ENCODE measurements around the gene CABP7. TPM values are rescaled to one million over a fixed set of nuclear protein-coding genes. Genes with fewer than 3 reads are reported as not detected.

Gene CABP7
- total and polyA plus RNA-seq, 2 donors (not counting 3 experiments of a cell fraction or from before 2014, with no cell fraction given): not detected

DNA sequence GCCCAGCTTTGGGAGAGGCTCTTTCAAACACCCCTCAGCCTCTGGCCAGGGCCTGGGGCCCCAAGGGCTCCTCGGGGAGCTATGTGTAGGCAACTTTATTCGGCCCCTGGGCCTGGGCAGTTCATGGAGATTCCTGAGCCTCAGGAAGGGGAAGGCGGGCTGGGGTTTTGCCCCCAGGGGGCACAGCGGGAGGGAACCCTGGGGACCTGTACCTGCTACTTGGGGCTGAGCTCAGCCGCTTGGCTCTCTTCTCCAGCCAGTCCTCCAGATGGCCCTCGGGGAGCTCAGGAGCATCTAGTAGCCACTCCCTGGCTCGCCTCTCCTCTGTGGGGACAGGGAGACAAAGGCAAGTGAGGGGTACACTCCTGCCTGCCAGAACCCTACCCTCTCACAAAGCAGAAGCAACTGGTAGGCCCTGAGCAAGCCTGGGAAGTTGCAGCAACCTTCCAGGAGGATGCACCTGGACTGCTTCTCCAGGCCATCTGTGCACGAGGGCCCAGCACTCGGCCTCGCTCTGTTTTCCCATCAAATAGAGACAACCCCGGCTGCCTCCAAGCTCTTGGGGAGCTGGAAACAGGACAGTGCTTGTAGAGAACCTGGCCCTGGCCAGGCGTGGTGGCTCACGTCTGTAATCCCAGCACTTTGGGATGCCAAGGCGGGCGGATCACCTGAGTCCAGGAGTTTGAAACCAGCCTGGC, 18.5 kb downstream of the CABP7 start:
- TF ChIP-seq FOS (IDR thresholded peaks at IDR 0.05; ENCODE audit: borderline replicate concordance, insufficient read depth, low read length) (no peak), POLR2AphosphoS5 (IDR thresholded peaks at IDR 0.05; ENCODE audit: insufficient read depth, low read depth, low read length) (no peak), EZH2 (IDR thresholded peaks at IDR 0.05; ENCODE audit: borderline replicate concordance, low read depth, low read length, severe bottlenecking) (no peak), GATA2 (IDR thresholded peaks at IDR 0.05; ENCODE audit: insufficient read depth, insufficient read length, low read depth, low read length) (no peak), MYC (IDR thresholded peaks at IDR 0.05; ENCODE audit: low read depth, low read length) (no peak), JUN (IDR thresholded peaks at IDR 0.05; ENCODE audit: borderline replicate concordance, insufficient read depth, insufficient read length, low read depth) (no peak), POLR2A (IDR thresholded peaks at IDR 0.05; ENCODE audit: low read depth, low read length) (no peak)
- TF ChIP-seq, protein P1, sequence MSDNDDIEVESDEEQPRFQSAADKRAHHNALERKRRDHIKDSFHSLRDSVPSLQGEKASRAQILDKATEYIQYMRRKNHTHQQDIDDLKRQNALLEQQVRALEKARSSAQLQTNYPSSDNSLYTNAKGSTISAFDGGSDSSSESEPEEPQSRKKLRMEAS (IDR thresholded peaks at IDR 0.05; ENCODE audit: insufficient read depth, insufficient read length): no peak
- TF ChIP-seq, protein P2, sequence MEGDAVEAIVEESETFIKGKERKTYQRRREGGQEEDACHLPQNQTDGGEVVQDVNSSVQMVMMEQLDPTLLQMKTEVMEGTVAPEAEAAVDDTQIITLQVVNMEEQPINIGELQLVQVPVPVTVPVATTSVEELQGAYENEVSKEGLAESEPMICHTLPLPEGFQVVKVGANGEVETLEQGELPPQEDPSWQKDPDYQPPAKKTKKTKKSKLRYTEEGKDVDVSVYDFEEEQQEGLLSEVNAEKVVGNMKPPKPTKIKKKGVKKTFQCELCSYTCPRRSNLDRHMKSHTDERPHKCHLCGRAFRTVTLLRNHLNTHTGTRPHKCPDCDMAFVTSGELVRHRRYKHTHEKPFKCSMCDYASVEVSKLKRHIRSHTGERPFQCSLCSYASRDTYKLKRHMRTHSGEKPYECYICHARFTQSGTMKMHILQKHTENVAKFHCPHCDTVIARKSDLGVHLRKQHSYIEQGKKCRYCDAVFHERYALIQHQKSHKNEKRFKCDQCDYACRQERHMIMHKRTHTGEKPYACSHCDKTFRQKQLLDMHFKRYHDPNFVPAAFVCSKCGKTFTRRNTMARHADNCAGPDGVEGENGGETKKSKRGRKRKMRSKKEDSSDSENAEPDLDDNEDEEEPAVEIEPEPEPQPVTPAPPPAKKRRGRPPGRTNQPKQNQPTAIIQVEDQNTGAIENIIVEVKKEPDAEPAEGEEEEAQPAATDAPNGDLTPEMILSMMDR (IDR thresholded peaks at IDR 0.05; ENCODE audit: extremely low read depth in 1 of 2, insufficient read depth in 1 of 2, low read depth in 1 of 2, low read length in 2 of 2): no peak
- no peaks in the 10 kb centered on the region for H3K27me3 ChIP-seq (ENCODE audit: control insufficient read depth in 2 of 2, insufficient read depth in 2 of 2, low read length in 2 of 2)
- no peaks in the 10 kb centered on the region for H3K79me2 ChIP-seq (ENCODE audit: control insufficient read depth, insufficient read depth, low read length)
- no peaks in the 10 kb centered on the region for H3K9me1 ChIP-seq (replicated peaks; ENCODE audit: control insufficient read depth, extremely low read depth, insufficient read depth, low read length)
- no peak overlapping the region for H3K4me3 ChIP-seq (replicated peaks in 1 of 3; ENCODE audit: insufficient read depth in 1 of 3, low read depth in 1 of 3, low read length in 3 of 3)
- ChIA-PET POLR2A (no interaction called here), CTCF (interaction anchor here (1.3 to 1.9 kb wide), 4 partner anchors 11 to 267 kb away, joined by 3 to 7 read pairs (median 4); no protein-coding TSS in a partner anchor)
- no peak overlapping the region for H3K4me2 ChIP-seq (ENCODE audit: insufficient read depth, low read length)
- no peak for FAIRE-seq
- no peaks in the 10 kb centered on the region for H4K20me1 ChIP-seq (replicated peaks; ENCODE audit: control insufficient read depth, extremely low read depth, insufficient read depth, low read length)
- H3K27ac ChIP-seq (ENCODE audit: insufficient read depth, low read depth, low read length): no peak overlapping the region
- intact Hi-C loops (cut with micrococcal nuclease) (no loop called here), dilution Hi-C loops (cut with MboI; ENCODE audit: extremely low pct_ligation_motif_present, low sequenced_read_pairs) (no loop called here)
- H3K36me3 ChIP-seq (ENCODE audit: control insufficient read depth in 2 of 2, extremely low read depth in 1 of 2, insufficient read depth in 2 of 2, low read length in 2 of 2): peaks cover 0 to 4% of the 10 kb centered on the region in 2 experiments
- no peaks in the 10 kb centered on the region for H3K4me1 ChIP-seq (ENCODE audit: control insufficient read depth, extremely low read depth, insufficient read depth, low read length)
- no TSS peak for BruUV-seq (replicated peaks)
- no peaks in the 10 kb centered on the region for H3K9me3 ChIP-seq (replicated peaks; ENCODE audit: control insufficient read depth, insufficient read depth, low read length)
- no peak overlapping the region for H2AFZ ChIP-seq (ENCODE audit: low read depth, low read length)
- no peak for DNase-seq (ENCODE audit: low read depth, low spot score)
- no peak overlapping the region for H3K9ac ChIP-seq (replicated peaks; ENCODE audit: extremely low read depth, insufficient read depth, low read length)

Data from endothelial cell of umbilical vein (primary cell).